Measurements from ENCODE around the gene ANKRD55. TPM values are rescaled to one million over a fixed set of nuclear protein-coding genes. Genes with fewer than 3 reads are reported as not detected.

ANKRD55 gene
- total RNA-seq, 2 donors from 2014 or later: not detected

- no peak for TF ChIP-seq CTCF (IDR thresholded peaks at IDR 0.05)
- no peaks in the 10 kb centered on the region for H3K4me1 ChIP-seq
- H3K27me3 ChIP-seq: no peaks in the 10 kb centered on the region
- no peak overlapping the region for H3K27ac ChIP-seq
- intact Hi-C loops (cut with DNase I): no loop called here
- no peak for DNase-seq
- H3K4me3 ChIP-seq: no peak overlapping the region
- H3K9ac ChIP-seq (ENCODE audit: low read depth in 2 of 2, low read length in 2 of 2): no peak overlapping the region
- no peaks in the 10 kb centered on the region for H3K9me3 ChIP-seq
- H3K36me3 ChIP-seq: no peaks in the 10 kb centered on the region
Observed at GRCh38 chr5:56166671-56167385, 66.3 kb downstream of the ANKRD55 start.

GRCh38 chr5:56164376-56164775 lies 68.8 kb downstream of the ANKRD55 start:
- no peak overlapping the region for H3K27ac ChIP-seq
- intact Hi-C loops (cut with DNase I): no loop called here

GRCh38 chr5:56161927-56162326 lies 71.2 kb downstream of the ANKRD55 start:
- no peaks in the 10 kb centered on the region for H3K4me1 ChIP-seq
- H3K9me3 ChIP-seq: no peaks in the 10 kb centered on the region
- intact Hi-C loops (cut with DNase I): no loop called here
- no peak overlapping the region for H3K27ac ChIP-seq
- DNase-seq: no peak
- TF ChIP-seq CTCF (IDR thresholded peaks at IDR 0.05): no peak
- no peaks in the 10 kb centered on the region for H3K36me3 ChIP-seq
- no peaks in the 10 kb centered on the region for H3K27me3 ChIP-seq
- no peak overlapping the region for H3K9ac ChIP-seq (ENCODE audit: low read depth in 2 of 2, low read length in 2 of 2)
- H3K4me3 ChIP-seq: no peak overlapping the region

More at GRCh38 chr5:56164376-56164775, 68.8 kb downstream of the ANKRD55 start:
- Histone ChIP-seq H3K4me1 (no peaks in the 10 kb centered on the region), H3K9me3 (no peaks in the 10 kb centered on the region), H3K27me3 (no peaks in the 10 kb centered on the region), H3K36me3 (no peaks in the 10 kb centered on the region), H3K4me3 (no peak overlapping the region), H3K9ac (ENCODE audit: low read depth in 2 of 2, low read length in 2 of 2) (no peak overlapping the region)
- no peak for DNase-seq
- TF ChIP-seq CTCF (IDR thresholded peaks at IDR 0.05): no peak

- DNase-seq: no peak
- intact Hi-C loops (cut with DNase I): no loop called here
- Histone ChIP-seq H3K36me3 (no peaks in the 10 kb centered on the region), H3K4me1 (no peaks in the 10 kb centered on the region), H3K9me3 (no peaks in the 10 kb centered on the region), H3K27me3 (no peaks in the 10 kb centered on the region), H3K27ac (no peak overlapping the region), H3K4me3 (no peak overlapping the region), H3K9ac (ENCODE audit: low read depth in 2 of 2, low read length in 2 of 2) (no peak overlapping the region)
- no peak for TF ChIP-seq CTCF (IDR thresholded peaks at IDR 0.05)
Observed at GRCh38 chr5:56161439-56161823, 71.7 kb downstream of the ANKRD55 start.

- Histone ChIP-seq H3K4me1 (no peaks in the 10 kb centered on the region), H3K27me3 (no peaks in the 10 kb centered on the region), H3K36me3 (no peaks in the 10 kb centered on the region), H3K9me3 (no peaks in the 10 kb centered on the region), H3K9ac (ENCODE audit: low read depth in 2 of 2, low read length in 2 of 2) (no peak overlapping the region), H3K27ac (no peak overlapping the region), H3K4me3 (no peak overlapping the region)
- intact Hi-C loops (cut with DNase I): no loop called here
- TF ChIP-seq CTCF (IDR thresholded peaks at IDR 0.05): no peak
- DNase-seq: no peak
Observed at GRCh38 chr5:56160723-56161438, 72.2 kb downstream of the ANKRD55 start.

All from colonic mucosa (tissue), 4 donors.